NCI-H2196 treated with DMSO at 0.1 percent for 48 hours (cell line): ENCODE measurements around the gene RBM20.
"Not testable (repeated sequence)": the region's sequence is repeated elsewhere in the genome, so short reads cannot be mapped to it uniquely, and the experiment has no call there.

Experiments used
- DNase-seq: peaks from one replicate; lab custom pipeline; 2025; ENCODE audit not compliant: unreplicated experiment; lab: John Stamatoyannopoulos, UW

Gene RBM20

DNA sequence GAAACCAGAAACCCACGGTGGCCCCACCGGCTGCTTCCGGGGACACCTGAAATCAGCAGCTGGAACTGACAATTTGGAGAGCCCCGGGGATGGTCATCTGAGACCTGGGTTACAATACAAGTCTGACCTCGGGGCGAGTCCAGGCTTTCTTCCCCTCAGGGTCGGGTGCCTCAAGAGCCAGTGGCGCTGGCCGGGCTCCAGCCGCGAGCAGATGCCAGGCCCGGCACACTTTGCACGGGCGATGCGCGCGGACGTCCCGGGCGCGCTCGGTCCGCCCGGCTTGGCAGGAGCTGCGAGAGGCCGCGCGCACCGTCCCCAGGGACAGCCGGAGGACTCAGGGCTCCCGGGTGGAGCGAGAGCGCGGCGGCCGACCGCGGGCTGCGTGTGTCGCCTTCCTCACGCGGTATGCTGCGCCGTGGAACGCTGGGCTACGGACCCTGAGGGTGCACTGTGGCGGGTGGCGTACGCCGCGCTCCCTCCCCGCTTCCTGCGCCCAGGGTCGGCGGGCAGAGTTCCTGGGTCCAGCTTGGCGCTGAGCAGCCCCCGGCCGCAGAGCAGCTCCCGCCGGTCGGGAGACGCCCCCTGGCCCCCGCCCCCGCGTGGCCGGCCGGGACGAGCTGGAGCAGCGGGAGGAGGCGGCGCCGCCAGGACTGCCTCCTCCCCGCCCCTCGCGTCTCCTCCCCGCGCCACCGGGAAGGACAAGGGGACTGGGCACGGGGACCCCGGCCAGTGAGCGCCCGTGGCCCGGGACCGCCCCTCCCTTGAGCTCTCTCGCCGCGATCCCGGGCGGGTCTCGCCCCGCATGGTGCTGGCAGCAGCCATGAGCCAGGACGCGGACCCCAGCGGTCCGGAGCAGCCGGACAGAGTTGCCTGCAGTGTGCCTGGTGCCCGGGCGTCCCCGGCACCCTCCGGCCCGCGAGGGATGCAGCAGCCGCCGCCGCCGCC is at the start of gene RBM20:
Gene RBM20, plus strand, starts transcription at position 684 of the 945 bp plus-strand sequence. Its CDS starts 119 bp downstream, at position 803.
- no peak for DNase-seq

DNA sequence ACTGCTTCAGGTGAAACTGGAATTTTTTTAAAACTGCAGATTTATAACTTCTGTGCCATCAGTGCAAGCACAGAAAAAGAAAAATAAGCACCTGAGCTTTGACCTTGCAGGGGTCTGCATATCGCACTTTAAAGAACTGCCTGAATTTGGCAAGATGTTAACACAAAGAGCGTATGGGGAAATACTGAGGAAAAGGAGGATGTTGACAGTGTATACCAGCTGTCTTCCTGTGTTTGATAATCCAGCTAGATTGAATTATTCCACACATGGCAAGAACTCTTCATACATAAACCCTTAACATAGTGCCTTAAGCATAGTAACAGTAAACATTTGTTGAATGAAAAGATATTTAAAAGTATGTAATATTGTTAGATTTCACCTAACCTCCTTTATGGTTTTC is 46.7 kb upstream of the RBM20 start:
- no peak for DNase-seq

DNA sequence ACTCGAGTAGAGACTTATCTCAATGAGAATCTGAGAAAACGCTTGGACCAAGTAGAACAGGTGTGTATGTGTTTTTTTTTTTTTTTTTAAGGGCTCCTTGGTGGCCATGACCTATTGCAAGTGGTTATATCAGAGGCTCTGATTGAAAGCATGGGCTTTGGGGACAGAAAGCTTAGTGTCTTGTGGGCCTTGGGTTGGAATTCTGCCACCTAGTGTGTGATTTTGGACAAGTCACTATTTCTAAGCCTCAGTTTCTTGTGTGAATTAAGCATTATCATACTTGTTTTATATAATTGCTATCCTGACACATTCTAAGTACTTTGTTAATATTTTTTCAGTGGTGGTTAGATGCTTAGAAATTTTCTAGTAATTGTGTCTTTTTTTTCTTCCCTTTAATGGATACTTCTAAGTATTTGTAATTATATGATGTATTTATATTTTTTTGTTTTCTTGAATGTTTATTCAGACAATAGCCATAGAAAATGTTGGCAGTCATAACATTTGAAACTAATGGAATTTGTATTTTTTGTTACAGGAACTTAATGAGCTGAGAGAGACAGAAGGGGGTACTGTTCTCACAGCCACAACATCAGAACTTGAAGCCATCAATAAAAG is 43.5 kb upstream of the RBM20 start:
- no peak for DNase-seq

- DNase-seq = no peak
Observed at GRCh38 chr10:110601581-110601980, 42.6 kb upstream of the RBM20 start.

- DNase-seq = no peak
Observed at GRCh38 chr10:110608087-110608486, 36.0 kb upstream of the RBM20 start.

GRCh38 chr10:110609605-110610004 is 34.5 kb upstream of the RBM20 start:
- no peak for DNase-seq

DNA sequence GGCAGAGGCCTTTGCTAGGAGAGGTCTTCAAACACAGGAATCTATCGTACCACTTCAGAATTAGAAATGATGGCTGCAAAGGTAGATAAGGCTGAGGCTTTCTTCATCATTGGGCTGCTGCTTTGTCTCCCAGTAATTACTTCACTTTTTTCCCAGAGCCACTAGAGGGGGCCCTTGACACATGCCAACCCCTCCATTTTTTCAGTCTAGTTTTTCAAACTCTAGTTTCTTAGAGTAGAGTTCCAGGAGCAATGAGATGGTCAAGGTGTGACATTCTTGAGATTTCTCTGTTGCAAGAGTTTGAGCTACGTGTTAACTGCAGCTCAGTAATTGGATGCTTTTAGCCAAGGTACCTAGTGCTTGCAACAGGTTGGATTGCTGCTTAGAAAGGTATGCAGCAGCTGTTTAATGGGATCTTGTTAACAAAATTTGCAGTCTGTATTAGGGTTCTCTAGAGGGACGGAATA is 33.8 kb upstream of the RBM20 start:
- DNase-seq = peak; percentile 10

GRCh38 chr10:110610781-110611180 is 33.4 kb upstream of the RBM20 start:
- DNase-seq = not testable (repeated sequence)

GRCh38 chr10:110612087-110612486 is 32.0 kb upstream of the RBM20 start:
- DNase-seq = no peak

DNA sequence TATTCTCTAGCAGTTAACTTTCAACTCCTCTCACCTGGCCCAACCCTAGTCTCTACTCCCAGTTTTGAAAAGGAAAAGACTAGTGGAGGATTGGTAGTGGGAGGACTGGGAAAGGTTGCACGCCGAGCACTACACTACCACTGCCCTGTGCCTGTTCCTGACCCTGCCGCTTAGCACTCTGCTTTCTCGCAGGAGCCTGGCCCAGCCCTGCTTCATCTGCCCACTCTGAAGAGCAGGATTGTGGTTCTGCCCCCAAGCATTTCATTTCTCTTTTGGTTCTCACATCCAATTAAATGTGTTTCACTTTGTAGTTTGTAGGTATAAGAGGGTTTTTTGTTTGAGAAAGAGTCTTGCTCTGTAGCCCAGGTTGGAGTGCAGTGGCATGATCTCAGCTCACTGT is 31.5 kb upstream of the RBM20 start:
- DNase-seq = no peak

GRCh38 chr10:110613341-110613995 is 30.7 kb upstream of the RBM20 start:
- DNase-seq = no peak

DNA sequence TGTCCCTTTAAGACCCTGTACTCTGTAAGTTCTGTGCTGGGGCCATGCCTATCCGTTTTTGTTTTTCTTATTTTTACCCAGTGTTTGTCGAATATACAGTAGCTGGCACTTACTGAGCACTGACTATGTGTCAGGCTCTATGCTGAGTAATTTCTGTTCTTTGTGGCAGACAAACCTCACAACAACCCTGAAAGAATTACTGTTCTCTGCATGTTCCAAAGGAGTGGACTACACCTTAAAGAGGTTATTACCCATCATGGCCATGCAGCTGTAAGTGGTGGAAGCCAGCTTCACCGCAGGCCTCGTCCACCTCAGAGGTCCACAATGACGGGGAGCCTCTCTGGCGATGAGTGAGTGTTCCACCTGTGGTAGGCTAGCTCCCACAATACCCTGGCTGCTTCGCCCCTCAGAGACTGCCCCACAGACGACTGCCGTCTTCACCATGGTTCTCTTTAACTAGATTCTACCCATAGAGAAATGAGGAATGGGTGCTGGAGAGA is 30.1 kb upstream of the RBM20 start:
- DNase-seq = no peak

DNA sequence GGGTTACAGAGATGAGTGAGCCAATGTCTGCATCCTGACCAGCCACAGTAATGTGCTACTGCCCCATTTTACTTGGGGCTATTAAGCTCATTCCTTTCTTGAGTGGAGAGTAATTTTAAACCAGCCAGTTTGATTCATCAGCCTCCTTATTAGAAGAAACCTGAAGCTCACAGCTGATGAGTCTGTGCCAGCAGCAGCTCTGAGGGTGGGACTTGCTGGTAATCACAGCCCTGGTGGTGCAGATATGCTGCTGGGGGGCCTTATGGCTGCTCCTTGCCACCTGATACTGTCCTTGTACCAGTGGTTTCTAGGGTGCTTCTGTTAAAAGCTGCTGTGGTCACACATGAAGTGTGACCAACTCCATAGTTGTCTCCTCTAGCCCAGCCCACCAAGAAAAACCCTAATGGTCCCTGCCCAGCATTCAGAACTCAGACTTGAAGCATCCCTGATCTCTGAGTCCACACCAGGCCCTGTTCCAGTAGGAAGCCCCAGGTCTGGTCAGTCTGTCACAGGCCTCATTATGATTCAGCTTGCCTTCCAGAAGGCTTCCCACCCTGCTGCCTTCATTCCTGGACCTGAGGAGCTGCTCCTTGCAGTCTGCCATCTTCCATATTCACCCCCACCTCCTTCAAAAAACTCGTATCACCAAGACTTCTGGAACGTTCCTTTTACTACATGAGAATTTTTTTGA is 28.9 kb upstream of the RBM20 start:
- no peak for DNase-seq

- DNase-seq = no peak
Observed at GRCh38 chr10:110616493-110617033, 27.6 kb upstream of the RBM20 start.

DNA sequence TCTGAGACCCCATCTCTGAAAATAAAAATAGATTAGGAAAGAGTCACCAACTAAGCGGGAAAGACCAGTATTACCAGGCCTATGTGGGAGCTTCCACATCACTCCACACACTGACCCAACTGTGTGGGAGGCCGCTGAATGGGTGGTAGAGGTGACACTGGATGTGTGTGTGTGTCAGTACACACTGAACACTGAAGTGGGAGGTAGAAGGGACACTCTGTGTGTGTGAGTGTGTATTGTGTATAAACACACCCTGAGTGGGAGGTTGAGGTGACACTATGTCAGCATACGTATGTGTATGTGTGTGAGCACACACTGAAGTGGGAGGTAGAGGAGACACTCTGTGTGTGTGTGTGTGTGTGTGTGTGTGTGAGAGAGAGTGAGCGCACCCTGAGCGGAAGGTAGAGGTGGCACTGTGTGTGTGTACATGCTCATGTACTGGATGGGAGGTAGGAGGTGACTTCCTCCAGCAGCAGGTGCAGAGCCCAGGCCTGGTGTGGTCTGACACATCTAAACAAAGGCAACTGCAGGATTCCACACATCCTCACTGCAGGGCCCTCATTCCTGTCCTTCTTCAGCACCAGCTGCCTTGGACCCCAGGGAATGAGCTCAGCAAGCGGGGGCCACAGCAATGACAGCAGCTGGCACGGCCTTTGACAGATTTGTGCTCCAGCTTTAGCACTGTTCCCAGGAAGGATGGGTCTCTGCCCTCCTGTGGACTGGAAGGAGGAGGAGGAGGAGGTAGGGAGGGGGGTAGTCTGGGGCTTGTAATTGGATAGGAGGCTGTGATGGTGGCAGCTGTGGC is 26.5 kb upstream of the RBM20 start:
- no peak for DNase-seq

GRCh38 chr10:110618230-110618610 is 25.9 kb upstream of the RBM20 start:
- DNase-seq = no peak

- DNase-seq = no peak
Observed at GRCh38 chr10:110619514-110620397, 24.4 kb upstream of the RBM20 start.

DNA sequence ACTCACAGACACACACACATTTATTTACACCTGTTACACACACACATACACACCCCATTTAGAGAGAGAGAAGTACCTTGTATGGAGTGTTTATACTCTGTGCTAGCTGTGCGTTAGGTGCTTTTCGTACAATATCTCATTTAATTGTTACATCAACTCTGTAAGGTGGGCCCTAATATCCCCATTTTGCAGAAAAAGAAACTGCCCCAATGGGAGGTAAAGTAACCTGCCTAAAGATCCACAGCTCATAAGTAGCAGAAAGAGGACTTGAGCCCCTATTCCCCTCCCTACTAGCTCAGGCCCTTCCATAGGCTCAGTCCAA is 23.8 kb upstream of the RBM20 start:
- DNase-seq = no peak

GRCh38 chr10:110623316-110623715 is 20.8 kb upstream of the RBM20 start:
- DNase-seq = not testable (repeated sequence)
